HG03342 (cell line): ENCODE measurements around the gene RNASE13.
A peak's percentile ranks its signal among the peaks of the same experiment; 100 is the strongest.

Source experiments
- ATAC-seq: cut with Tn5 transposase; IDR thresholded peaks from one replicate; pipeline ENCODE4 v1.9.1; 2021; ENCODE audit warnings: mild to moderate bottlenecking, moderate library complexity; ENCODE audit not compliant: unreplicated experiment

The RNASE13 gene

GRCh38 chr14:21034707-21035106 is at the start of gene RNASE13:
Gene RNASE13 (minus strand): TSS chr14:21034807. CDS start chr14:21034288, 519 bp downstream.
- ATAC-seq, result no peak

GRCh38 chr14:21084396-21084795 is 49.8 kb upstream of the RNASE13 start:
- ATAC-seq, result no peak

GRCh38 chr14:21083565-21084325 is 49.1 kb upstream of the RNASE13 start:
- ATAC-seq, result no peak

GRCh38 chr14:21081521-21082142 is 47.0 kb upstream of the RNASE13 start:
- ATAC-seq, result no peak

- ATAC-seq, result no peak
Measured at GRCh38 chr14:21078726-21079125, 44.1 kb upstream of the RNASE13 start.

GRCh38 chr14:21078287-21078686 is 43.7 kb upstream of the RNASE13 start:
- ATAC-seq, result no peak

GRCh38 chr14:21077672-21078071 is 43.1 kb upstream of the RNASE13 start:
- no peak for ATAC-seq

- ATAC-seq, result no peak
Measured at GRCh38 chr14:21075719-21076437, 41.3 kb upstream of the RNASE13 start.

- ATAC-seq, result no peak
Measured at GRCh38 chr14:21074398-21075272, 40.0 kb upstream of the RNASE13 start.

- ATAC-seq, result no peak
Measured at GRCh38 chr14:21073921-21074320, 39.3 kb upstream of the RNASE13 start.

- ATAC-seq, result no peak
Measured at GRCh38 chr14:21072781-21073339, 38.3 kb upstream of the RNASE13 start.

GRCh38 chr14:21072031-21072473 is 37.4 kb upstream of the RNASE13 start:
- ATAC-seq, result no peak

GRCh38 chr14:21071225-21072030 is 36.8 kb upstream of the RNASE13 start:
- ATAC-seq, result peak; percentile 65

GRCh38 chr14:21070610-21071224 is 36.1 kb upstream of the RNASE13 start:
- peak; percentile 2 for ATAC-seq

GRCh38 chr14:21070083-21070609 is 35.5 kb upstream of the RNASE13 start, which contains the start of gene ARHGEF40:
Gene ARHGEF40 (plus strand): TSS chr14:21070304. CDS start chr14:21070397, 93 bp downstream.
- ATAC-seq, result no peak

GRCh38 chr14:21069388-21070082 is 34.9 kb upstream of the RNASE13 start:
- ATAC-seq, result no peak

GRCh38 chr14:21068521-21069387 is 34.1 kb upstream of the RNASE13 start:
- ATAC-seq, result no peak
